ENCODE measurements around the gene OR52I2.

The OR52I2 gene

DNA sequence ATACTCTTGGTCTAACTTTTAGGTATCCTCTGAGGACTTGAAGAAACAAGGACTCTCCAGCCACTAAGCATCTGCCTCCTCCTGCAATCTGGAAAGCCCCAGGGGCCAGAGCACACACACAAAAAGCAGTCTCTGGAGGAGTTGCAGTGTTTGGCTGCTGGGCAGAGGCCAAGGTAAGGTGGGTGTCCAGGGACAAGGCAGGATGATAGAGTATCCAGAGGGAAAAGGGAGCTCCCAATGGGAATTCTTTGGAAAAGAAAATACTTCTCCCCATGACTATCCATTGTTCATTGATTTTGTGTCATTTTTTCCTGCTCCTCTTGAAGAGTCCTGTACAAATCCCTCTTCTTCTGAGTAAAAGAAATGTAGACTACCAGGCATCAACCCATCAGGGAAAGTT lies at the start of gene OR52I2:
OR52I2 (plus strand) TSS at position 301 of the 400 bp plus-strand sequence.
- DNase-seq (ENCODE audit: low spot score): no peak

DNA sequence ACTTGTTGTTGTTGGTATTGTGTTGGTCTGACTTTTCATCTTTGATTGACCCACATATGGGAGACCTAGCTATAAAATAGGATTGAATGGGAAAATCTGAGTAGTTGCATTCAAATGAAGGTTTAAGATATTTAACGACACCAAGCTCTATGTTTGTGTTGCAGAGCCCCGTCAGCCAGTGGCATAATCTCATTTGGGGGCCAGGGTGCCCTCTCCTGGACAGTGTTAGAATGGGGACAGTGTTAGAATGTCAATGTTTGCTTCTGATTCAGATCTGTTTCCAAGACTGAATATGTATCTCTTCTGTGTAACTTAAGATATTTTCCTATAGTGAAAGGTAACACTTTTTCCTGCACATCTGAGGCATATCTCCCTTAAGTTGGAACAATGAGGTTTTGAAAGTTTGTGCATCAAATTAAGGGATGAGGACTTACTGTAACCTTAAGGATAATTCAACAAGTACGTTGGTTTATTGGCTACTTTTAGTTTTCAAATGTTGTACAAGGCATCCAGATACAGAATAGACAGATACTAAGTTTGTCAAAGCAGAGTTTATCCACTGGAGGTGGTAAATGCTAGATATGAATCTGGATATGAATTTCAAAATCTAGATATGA lies 41.8 kb upstream of the OR52I2 start:
- peak; percentile 72 for DNase-seq (ENCODE audit: low spot score)

DNA sequence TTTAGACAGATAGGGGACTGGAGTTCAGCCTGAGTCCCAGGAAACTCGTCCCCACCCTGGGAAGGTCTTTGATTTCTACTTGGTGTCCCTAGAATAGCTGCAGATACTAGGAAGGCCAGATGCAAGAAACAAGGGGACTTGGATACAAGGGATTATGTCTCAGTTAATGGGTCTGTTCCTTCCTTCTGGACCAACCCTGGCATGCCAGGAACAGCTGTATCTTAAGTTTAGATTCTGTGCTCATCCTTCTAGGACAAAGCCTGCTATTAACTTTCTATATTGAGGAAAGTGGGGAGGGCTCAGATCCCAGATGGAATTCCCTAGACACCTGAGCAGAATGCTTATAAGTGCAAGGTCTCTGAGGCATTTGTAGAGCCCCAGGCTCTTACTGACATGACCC lies 40.5 kb upstream of the OR52I2 start:
- DNase-seq (ENCODE audit: low spot score): no peak

DNA sequence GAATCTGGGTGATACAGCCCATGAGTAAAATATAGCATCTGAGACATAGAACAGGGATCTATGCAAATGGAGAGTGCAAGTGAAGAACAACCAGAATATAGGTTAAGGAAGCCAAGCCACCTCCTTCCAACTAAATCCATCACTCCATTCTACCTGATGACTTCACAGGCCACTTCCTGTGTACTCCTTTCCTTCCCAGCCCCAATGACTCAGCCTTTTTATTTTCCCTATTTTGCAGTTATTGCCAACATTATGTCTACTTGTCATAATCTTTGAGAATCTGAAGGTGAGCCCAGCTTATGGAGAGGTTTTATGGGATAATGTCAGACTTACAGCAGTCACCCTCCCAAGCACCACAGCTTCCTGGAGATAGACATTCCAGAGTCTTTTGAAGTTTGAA lies 38.0 kb upstream of the OR52I2 start:
- no peak for DNase-seq (ENCODE audit: low spot score)

DNA sequence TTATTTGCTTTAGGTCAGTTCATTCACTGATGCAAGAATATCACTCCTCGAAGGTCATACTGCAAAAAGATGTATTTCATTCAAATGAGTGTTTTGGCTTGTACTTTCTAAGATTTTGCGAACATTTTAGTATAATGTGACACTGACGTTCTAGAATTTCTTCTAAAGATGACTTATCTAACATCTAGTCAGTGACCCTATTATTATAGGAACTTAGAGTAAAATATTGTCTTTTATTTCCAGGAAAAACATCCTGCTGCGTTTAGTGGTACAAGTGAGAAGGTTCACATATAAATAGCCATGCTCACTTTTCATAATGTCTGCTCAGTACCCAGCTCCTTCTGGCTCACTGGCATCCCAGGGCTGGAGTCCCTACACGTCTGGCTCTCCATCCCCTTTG lies 36.7 kb upstream of the OR52I2 start, which contains the start of gene OR52M1:
OR52M1 (plus strand) TSS at position 301 of the 400 bp plus-strand sequence; CDS start at position 301, 0 bp downstream.
- DNase-seq (ENCODE audit: low spot score): no peak

DNA sequence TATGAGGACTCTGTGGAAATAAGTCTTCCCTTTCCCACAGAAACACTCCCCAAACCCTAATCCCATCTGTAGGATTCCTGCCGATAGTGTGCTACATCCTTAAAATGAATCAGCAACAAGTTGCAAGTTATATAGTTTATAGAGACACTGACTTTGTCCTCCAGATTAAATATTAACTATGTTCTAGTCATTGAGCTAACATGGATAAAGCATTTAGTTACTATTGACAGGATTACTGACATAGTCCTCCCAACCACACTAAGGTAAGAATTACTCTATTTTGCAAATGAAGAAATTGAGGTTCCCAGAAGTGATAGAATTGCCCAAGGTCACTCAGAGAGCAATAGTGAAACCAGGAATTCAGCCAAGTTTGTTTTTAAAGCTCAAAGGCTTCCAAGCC lies 34.7 kb upstream of the OR52I2 start:
- DNase-seq (ENCODE audit: low spot score): no peak

DNA sequence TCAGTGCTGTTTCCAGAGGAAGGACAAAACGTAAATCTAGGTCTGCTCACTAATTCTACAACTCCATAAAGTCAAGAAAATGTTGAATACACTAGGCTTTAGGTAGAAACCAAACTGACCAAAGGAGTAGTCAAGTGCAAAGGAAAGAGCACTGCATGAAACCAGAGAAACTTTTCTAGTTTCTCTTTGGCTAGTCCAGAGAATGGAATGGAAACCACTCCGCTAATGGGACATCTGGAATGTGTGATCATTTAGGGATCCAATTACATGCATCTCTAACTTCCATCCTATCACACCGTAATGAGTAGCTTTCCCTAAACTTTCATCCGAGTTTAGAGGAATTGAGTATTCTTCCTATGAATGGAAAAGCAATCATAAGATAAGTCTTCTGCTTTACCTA lies 34.1 kb upstream of the OR52I2 start:
- DNase-seq (ENCODE audit: low spot score): no peak

DNA sequence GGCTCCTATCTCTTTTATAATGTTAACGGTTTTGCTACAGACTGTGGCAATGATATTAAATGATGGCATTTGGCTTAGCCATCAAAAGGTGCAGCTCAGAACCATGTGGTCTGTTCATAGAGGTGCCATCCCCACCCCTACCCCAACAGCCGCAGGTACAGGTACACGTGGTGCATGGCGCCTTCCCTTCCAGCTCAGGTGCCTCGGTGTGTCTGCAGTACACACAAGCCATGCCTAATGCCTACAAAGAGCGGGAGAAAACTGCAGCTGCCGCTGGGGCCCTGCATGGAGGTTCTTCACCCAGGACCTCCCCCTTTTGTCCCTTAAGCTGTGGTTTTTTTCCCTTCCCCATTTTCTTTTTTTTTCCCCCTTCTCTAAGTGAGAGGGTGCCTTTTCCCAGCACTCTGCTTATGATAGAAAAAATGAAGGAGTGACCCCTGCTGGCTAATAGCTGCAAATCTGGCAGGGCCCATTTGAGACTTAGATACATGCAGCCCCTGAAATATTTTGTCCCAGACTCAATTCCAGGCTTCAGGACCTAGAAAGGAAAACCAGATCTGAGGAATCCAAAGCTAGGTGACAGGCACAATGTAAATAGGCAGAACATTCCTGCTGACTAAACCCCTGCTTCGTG lies 30.1 kb upstream of the OR52I2 start:
- DNase-seq (ENCODE audit: low spot score): peak; percentile 20

DNA sequence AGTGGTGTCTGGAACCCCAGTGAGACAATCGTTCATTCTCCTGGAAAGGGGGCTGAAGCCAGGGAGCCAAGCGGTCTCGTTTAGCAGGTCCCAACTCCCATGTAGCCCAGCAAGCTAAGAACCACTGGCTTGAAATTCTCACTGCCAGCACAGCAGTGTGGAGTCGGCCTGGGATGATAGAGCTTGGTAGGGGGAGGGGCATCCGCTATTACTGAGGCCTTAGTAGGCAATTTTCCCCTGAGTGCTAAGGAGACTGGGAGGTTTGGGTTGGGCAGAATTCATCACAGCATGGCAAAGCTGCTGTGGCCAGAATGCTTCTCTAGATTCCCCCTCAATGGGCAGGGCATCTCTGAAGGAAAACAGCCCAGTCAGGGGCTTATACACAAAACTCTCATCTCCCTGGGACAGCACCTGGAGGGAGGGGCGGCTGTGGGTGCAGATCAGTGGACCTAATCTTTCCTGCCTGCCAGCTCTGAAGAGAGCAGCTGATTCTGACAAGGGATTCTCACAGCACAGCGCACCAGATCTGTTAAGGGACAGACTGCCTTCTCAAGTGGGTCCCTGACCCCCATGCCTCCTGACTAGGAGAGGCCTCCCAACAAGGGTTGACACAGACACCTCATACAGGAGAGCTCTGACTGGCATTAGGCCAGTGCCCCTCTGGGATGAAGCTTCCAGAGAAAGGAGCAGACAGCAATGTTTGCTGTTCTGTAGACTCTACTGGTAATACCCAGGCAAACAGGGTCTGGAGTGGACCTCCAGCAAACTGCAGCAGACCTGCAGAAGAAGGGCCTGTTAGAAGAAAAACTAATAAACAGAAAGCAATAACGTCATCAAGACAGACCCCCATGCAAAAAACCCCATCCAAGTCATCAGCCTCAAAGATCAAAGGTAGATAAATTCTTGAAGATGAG lies 21.8 kb upstream of the OR52I2 start:
- no peak for DNase-seq (ENCODE audit: low spot score)

DNA sequence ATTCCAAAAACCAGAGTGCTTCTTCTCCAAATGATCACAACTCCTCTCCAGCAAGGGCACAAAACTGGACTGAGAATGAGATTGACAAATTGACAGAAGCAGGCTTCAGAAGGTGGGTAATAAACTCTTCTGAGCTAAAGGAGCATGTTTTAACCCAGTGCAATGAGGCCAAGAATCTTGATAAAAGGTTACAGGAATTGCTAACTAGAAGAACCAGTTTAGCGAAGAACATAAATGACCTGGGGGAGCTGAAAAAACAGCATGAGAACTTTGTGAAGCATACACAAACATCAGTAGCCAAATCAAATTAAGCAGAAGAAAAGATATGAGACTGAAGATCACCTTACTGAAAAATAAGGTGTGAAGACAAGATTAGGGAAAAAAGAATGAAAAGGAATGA lies 21.1 kb upstream of the OR52I2 start:
- no peak for DNase-seq (ENCODE audit: low spot score)

DNA sequence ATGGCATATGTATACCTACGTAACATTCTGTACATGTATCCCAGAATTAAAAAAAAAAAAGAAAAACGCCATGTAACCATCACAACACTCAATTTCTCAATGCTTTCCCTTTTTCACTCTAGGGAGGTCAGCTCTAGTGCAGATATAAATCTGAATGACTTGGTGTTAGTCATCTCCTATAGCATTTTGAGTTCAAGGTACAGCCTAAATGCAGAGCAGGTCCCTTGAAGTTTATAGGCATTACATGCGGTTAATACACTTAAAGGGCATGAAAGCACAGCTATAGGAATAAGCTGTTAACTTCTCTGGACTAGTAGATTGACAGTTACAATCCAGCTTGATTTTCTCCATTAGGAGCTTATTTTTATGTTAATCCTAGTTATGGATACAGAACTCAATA lies 16.2 kb upstream of the OR52I2 start:
- DNase-seq (ENCODE audit: low spot score): no peak

DNA sequence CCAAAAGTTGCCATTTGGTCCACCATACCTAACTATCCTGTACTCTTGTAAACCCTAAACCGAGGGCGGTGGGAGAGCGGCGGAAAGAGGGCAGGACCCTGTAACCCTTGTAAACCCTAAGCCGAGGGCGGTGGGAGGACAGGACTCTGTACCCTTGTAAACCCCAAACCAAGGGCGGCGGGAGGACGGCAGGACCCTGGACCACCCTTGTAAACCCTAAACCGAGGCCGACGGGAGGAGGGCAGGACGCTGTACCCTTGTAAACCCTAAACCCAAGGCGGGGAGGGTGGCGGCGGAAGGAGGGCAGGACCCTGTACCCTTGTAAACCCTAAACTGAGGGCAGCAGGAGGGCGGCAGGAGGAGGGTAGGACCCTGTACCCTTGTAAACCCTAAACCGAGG lies 12.5 kb upstream of the OR52I2 start:
- DNase-seq (ENCODE audit: low spot score): no peak

DNA sequence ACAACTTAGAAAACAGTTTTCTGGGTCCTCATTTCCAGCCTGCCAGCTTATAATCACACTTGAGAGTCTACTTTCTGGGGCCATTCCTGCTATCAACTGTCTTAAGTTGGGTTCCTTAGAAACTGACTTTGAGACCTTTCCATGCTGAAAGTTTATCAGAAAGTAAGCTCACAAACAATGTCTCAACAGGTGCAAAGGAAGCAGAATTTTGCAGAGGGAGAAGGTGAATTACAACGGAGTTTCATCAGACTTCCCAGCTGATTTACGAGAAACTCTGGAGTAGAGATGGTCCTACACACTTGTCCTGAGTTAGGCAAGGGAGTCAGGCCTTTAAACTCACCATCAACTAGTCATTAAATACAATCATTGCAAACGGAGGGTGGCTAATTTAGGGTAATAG lies 4.7 kb upstream of the OR52I2 start:
- no peak for DNase-seq (ENCODE audit: low spot score)

DNA sequence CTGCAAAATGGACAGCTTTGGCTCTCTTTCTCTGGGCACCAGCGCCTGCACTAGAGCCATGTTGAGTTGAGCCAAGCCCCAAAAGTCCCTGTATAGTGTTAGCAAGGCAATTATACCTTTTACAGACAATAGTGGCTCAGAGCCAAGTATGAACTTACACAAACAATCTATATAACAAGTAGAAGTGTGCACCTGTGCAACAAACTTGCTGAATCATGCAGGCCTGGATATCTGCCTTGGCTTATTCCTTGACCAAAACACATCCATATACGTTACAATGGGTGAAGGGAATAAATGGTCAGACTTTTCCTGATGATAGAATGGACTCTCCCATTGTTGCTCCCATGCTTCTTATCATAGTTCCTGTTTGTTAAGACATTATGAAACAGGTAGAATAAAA lies 3.8 kb upstream of the OR52I2 start:
- DNase-seq (ENCODE audit: low spot score): no peak

DNA sequence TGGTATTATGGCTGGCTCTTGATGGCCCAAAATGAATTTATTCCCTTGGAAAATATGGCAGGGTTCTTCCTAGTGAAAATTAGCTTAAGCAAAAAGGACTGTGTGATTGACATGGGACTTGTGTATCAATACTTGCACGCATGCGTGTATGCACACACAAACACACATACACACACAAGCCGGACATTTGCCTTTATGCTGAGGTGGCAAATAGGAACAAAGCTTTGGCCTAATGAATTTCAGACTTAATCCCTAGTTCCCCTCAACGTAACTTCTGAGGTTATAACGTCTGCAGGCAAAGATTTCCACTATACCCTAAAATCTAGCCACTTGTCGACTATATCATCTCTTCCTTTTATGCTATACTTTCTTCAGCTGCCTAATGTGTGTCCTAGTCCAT lies 2.9 kb upstream of the OR52I2 start:
- DNase-seq (ENCODE audit: low spot score): no peak

DNA sequence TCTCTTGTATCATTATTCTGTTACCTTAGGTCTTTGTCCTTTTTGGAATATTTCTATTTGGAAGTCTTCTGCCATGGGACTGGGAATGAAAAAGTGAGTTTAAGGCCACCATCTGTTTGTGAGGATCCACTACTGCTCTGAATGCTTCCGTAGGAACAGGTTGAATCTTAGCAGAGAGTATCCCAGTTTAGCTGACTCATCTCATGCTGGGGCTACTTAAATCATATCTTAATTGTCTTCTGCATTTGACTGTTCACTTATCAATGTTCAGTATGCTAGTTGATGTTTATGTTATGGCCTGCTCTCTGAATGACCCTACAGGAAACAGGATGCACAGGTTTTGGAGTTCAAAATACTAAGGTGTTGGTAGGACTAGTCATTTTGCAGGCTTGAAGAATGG lies 1.4 kb upstream of the OR52I2 start:
- DNase-seq (ENCODE audit: low spot score): no peak

DNA sequence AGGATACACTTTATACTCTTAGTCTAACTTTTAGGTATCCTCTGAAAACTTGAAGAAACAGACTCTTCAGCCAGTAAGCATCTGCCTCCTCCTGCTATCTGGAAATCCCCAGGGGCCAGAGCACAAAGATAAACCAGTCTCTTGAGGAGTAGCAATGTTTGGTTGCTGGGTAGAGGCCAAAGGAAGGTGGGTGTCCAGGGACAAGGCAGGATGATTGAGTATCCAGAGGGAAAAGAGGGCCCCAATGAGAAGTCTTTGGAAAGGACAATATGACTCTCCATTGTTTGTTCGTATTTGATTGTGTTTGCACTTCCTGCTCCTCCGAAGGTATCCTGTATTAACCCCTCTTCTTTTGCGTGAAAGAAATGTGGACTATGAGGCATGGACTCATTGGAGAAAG lies 7.5 kb downstream of the OR52I2 start:
- no peak for DNase-seq (ENCODE audit: low spot score)

DNA sequence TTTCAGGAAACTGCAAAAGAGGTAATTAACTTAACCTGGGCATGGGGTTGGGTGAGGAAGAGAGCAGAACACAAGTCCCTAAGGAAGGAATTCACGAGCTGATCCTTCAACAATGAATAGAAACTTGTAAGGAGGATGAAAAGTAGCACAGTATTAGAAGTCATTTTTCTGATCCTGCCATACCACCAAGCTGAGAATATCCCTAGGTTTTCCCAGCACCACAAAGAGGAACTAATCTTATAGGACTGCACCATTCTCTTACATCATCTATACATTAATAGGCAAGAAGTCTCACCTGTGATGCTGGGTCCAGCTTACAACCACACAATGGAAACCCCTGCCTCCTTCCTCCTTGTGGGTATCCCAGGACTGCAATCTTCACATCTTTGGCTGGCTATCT lies 12.2 kb downstream of the OR52I2 start, which contains the start of gene OR52I1:
OR52I1 (plus strand) TSS at position 301 of the 400 bp plus-strand sequence; CDS start at position 301, 0 bp downstream.
- DNase-seq (ENCODE audit: low spot score): no peak

DNA sequence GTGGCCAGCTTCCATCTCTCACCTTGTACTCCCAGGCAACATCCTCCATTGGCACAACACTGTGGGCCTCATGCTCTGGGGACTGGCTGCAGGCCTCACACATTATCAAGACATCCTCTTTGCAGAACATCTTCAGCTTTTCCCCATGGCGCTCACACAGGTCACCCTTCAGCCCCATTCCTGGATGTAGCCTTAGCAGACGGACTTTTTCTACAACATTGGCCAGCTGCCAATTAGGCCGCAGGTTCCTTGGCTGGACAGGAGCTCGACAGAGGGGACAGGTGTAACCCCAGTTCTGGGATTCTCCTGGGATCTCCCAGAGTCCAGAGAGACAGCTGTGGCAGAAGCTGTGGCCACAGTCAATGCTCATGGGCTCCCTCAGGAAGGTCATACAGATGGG lies 23.5 kb downstream of the OR52I2 start:
- no peak for DNase-seq (ENCODE audit: low spot score)

DNA sequence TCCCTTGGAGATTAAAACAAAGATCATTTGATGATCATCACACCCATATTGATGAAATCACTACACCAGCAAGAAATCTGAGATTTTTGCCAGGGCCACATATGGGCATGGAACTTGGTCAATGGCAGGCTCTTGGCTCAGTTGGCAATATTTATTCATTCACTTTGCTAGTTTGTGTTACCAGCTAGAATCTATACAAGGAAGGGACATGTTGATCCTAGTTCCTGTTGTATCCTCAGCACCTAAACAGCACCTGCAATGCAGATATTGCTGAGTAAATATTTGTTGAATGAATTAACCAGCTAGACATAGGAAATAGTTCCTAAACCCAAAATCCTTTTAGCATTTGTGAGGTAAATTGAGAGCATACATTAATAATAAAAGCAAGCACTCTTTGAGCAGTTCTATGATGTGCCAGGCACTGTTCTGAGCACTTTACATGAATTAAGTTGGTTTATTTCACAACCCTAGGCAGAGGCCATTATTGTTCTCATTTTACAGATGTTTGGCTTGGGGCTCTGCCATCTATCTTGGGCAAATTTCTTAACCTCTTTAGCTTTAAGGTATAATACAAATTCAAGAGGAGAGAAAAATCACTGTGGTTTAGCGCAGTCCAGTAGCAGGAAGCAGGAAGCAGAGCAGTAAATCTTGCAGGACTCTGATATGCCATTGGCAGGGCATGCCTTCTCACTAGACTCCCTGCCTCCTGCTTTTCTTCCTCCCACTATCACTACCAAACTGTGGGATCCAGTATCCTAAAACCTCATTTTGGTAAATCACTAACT lies 24.9 kb downstream of the OR52I2 start:
- no peak for DNase-seq (ENCODE audit: low spot score)

DNA sequence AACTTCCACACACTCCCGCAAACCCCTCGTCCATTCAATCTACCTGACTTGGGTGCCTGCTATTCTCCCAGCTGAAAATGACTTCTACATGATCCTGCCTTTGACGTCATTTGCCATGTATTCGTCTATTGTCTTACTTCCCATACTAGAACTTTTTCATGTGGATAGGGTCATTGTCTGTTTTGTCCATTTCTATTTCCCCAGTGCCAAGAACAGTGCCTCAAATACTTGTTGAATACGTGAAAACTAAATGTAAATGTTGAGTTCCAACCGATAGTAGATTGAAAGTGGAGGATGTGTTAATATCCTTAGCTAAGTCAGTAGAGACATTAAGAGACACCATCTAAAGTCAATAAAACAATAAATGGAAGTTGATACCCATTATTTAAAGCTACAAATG lies 25.6 kb downstream of the OR52I2 start:
- no peak for DNase-seq (ENCODE audit: low spot score)
